Measurements from ENCODE around the gene CAMTA1.
"Not testable (repeated sequence)": the region's sequence is repeated elsewhere in the genome, so short reads cannot be mapped to it uniquely, and the experiment has no call there.

CAMTA1 gene

DNA sequence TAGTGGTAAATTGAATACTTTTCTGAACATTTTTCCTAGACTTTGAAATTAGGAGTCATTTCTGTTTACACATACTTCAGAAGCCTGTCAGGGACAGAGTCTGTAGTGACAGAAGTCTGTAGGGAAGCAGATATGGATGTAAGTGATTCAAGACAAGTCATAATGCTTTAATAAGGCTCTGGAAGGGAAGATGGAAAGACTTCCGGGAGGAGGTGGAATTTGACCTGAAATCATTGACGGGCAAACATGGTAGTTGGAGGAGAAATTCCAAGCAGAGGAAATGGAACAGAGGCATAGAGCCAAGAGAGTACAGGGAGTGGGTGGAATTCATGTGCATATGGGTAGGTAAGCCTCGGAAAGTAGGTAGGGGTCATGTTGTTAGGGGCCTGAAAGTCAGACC is 22.5 kb downstream of the CAMTA1 start:
- no peak for TF ChIP-seq EZH2 (IDR thresholded peaks at IDR 0.05; ENCODE audit: borderline replicate concordance, low read depth, low read length, severe bottlenecking)
- TF ChIP-seq, protein P1, sequence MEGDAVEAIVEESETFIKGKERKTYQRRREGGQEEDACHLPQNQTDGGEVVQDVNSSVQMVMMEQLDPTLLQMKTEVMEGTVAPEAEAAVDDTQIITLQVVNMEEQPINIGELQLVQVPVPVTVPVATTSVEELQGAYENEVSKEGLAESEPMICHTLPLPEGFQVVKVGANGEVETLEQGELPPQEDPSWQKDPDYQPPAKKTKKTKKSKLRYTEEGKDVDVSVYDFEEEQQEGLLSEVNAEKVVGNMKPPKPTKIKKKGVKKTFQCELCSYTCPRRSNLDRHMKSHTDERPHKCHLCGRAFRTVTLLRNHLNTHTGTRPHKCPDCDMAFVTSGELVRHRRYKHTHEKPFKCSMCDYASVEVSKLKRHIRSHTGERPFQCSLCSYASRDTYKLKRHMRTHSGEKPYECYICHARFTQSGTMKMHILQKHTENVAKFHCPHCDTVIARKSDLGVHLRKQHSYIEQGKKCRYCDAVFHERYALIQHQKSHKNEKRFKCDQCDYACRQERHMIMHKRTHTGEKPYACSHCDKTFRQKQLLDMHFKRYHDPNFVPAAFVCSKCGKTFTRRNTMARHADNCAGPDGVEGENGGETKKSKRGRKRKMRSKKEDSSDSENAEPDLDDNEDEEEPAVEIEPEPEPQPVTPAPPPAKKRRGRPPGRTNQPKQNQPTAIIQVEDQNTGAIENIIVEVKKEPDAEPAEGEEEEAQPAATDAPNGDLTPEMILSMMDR (IDR thresholded peaks at IDR 0.05; ENCODE audit: borderline replicate concordance, extremely low read depth, low read length, poor library complexity, severe bottlenecking): no peak
- H3K27ac ChIP-seq (ENCODE audit: low read length): no peak overlapping the region
- H2AFZ ChIP-seq (ENCODE audit: low read depth, low read length): no peak overlapping the region
- H3K27me3 ChIP-seq (ENCODE audit: insufficient read depth, low read length, poor library complexity): no peaks in the 10 kb centered on the region
- H3K4me1 ChIP-seq (ENCODE audit: insufficient read depth, low read length): no peaks in the 10 kb centered on the region
- no peak overlapping the region for H3K9ac ChIP-seq (ENCODE audit: low read depth, low read length)
- DNase-seq (no peak), ATAC-seq (ENCODE audit: insufficient read depth, low read depth) (no peak)
- H3K4me3 ChIP-seq (ENCODE audit: low read depth in 1 of 2, low read length in 2 of 2): no peak overlapping the region
- no peaks in the 10 kb centered on the region for H3K9me3 ChIP-seq (ENCODE audit: insufficient read depth, low read length, severe bottlenecking)
- H3K36me3 ChIP-seq (ENCODE audit: insufficient read depth, low read length): no peaks in the 10 kb centered on the region
- peaks cover 84% of the 10 kb centered on the region for H4K20me1 ChIP-seq (ENCODE audit: insufficient read depth, low read length)
- H3K4me2 ChIP-seq (ENCODE audit: insufficient read depth, low read length): no peak overlapping the region
- H3K79me2 ChIP-seq (ENCODE audit: insufficient read depth, low read length): peaks cover 96% of the 10 kb centered on the region

DNA sequence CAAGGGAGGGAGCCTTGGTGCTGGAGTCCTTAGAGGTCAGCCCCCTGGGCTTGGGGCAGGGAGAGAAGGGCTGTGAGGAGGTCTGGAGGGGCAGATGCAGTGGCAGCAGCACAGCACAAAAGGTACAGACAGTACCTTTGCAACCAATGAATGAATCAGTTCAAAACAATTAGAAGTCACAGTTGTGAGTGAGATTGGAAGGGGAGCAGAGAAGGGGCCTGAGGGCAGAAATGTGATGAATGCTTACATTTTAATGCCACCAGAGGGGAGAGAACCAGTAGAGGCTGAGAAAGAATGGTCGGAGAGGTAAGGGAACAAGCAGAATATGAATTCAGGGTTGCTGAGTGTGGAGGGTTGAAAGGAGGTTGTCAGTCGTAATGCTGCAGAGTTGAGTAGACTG is 24.2 kb downstream of the CAMTA1 start:
- no peak overlapping the region for H3K4me2 ChIP-seq (ENCODE audit: insufficient read depth, low read length)
- no peak for TF ChIP-seq EZH2 (IDR thresholded peaks at IDR 0.05; ENCODE audit: borderline replicate concordance, low read depth, low read length, severe bottlenecking)
- TF ChIP-seq, protein P1 (IDR thresholded peaks at IDR 0.05; ENCODE audit: borderline replicate concordance, extremely low read depth, low read length, poor library complexity, severe bottlenecking): no peak
- peaks cover 85% of the 10 kb centered on the region for H4K20me1 ChIP-seq (ENCODE audit: insufficient read depth, low read length)
- peaks cover 96% of the 10 kb centered on the region for H3K79me2 ChIP-seq (ENCODE audit: insufficient read depth, low read length)
- H3K9ac ChIP-seq (ENCODE audit: low read depth, low read length): no peak overlapping the region
- H3K27me3 ChIP-seq (ENCODE audit: insufficient read depth, low read length, poor library complexity): no peaks in the 10 kb centered on the region
- DNase-seq (no peak), ATAC-seq (ENCODE audit: insufficient read depth, low read depth) (no peak)
- H3K36me3 ChIP-seq (ENCODE audit: insufficient read depth, low read length): no peaks in the 10 kb centered on the region
- H3K27ac ChIP-seq (ENCODE audit: low read length): no peak overlapping the region
- H2AFZ ChIP-seq (ENCODE audit: low read depth, low read length): no peak overlapping the region
- H3K4me1 ChIP-seq (ENCODE audit: insufficient read depth, low read length): no peaks in the 10 kb centered on the region
- H3K4me3 ChIP-seq (ENCODE audit: low read depth in 1 of 2, low read length in 2 of 2): no peak overlapping the region
- H3K9me3 ChIP-seq (ENCODE audit: insufficient read depth, low read length, severe bottlenecking): no peaks in the 10 kb centered on the region

DNA sequence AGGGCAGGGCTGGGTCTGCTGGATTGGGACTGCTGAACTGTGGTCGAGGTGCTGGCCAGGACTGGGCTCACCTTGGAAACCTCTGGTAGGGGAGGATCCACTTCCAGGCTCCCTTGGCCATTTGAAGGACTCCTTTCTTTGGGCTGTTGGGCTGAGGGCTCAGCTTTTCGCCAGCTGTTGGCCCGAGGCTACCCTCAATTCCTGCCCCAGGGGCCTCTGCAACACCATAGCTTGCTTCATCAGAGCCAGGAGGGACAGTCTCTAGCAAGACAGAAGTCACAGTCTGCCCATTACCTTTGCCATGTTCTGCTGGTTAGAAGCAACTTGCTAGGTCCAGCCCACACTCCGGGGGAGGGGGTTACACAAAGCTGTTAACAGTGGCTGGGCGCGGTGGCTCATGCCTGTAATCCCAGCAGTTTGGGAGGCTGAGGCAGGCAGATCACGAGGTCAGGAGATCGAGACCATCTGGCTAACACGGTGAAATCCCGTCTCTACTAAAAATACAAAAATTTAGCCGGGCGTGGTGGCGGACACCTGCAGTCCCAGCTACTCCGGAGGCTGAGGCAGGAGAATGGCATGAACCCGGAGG is 25.0 kb downstream of the CAMTA1 start:
- Histone ChIP-seq H3K79me2 (ENCODE audit: insufficient read depth, low read length) (peaks cover 95% of the 10 kb centered on the region), H4K20me1 (ENCODE audit: insufficient read depth, low read length) (peaks cover 81% of the 10 kb centered on the region)
- not testable (repeated sequence) for H3K27ac ChIP-seq (ENCODE audit: low read length); H2AFZ ChIP-seq (ENCODE audit: low read depth, low read length); H3K9ac ChIP-seq (ENCODE audit: low read depth, low read length); DNase-seq; H3K4me2 ChIP-seq (ENCODE audit: insufficient read depth, low read length); ATAC-seq (ENCODE audit: insufficient read depth, low read depth); H3K27me3 ChIP-seq (ENCODE audit: insufficient read depth, low read length, poor library complexity); H3K4me1 ChIP-seq (ENCODE audit: insufficient read depth, low read length); H3K36me3 ChIP-seq (ENCODE audit: insufficient read depth, low read length); H3K9me3 ChIP-seq (ENCODE audit: insufficient read depth, low read length, severe bottlenecking); H3K4me3 ChIP-seq (ENCODE audit: low read depth in 1 of 2, low read length in 2 of 2)

DNA sequence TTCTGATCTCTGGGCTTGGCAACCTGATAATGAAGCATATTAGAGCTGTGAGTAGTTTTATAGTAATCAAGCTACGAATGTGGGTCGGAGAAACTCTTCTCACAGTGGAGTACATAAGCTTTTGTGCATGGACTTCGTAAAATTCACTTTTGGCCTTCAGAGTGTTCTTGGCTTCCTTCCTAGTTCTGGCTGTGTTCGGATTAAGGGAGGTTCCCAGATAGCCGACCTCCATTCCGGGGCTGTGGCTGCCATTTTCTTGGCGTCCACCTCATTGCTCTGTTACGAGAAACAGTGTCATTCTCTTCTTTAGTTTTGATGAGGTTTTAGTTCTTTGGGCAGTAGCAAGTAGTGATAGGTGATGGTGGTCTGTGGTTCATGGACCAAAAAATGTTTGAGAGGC is 26.3 kb downstream of the CAMTA1 start:
- H3K4me1 ChIP-seq (ENCODE audit: insufficient read depth, low read length): no peaks in the 10 kb centered on the region
- H3K27ac ChIP-seq (ENCODE audit: low read length): no peak overlapping the region
- no peaks in the 10 kb centered on the region for H3K27me3 ChIP-seq (ENCODE audit: insufficient read depth, low read length, poor library complexity)
- DNase-seq (no peak), ATAC-seq (ENCODE audit: insufficient read depth, low read depth) (no peak)
- no peak overlapping the region for H2AFZ ChIP-seq (ENCODE audit: low read depth, low read length)
- H3K4me2 ChIP-seq (ENCODE audit: insufficient read depth, low read length): no peak overlapping the region
- no peak overlapping the region for H3K4me3 ChIP-seq (ENCODE audit: low read depth in 1 of 2, low read length in 2 of 2)
- no peak overlapping the region for H3K9ac ChIP-seq (ENCODE audit: low read depth, low read length)
- peaks cover 95% of the 10 kb centered on the region for H3K79me2 ChIP-seq (ENCODE audit: insufficient read depth, low read length)
- peaks cover 81% of the 10 kb centered on the region for H4K20me1 ChIP-seq (ENCODE audit: insufficient read depth, low read length)
- H3K36me3 ChIP-seq (ENCODE audit: insufficient read depth, low read length): no peaks in the 10 kb centered on the region
- H3K9me3 ChIP-seq (ENCODE audit: insufficient read depth, low read length, severe bottlenecking): no peaks in the 10 kb centered on the region
- no peak for TF ChIP-seq EZH2 (IDR thresholded peaks at IDR 0.05; ENCODE audit: borderline replicate concordance, low read depth, low read length, severe bottlenecking)
- TF ChIP-seq, protein P1 (IDR thresholded peaks at IDR 0.05; ENCODE audit: borderline replicate concordance, extremely low read depth, low read length, poor library complexity, severe bottlenecking): no peak

All from DND-41 (cell line).